DMS53 treated with DMSO at 0.1 percent for 48 hours (cell line): ENCODE data around the gene FUBP1.
"Not testable (repeated sequence)": the region's sequence is repeated elsewhere in the genome, so short reads cannot be mapped to it uniquely, and the experiment has no call there.

Experiments
- DNase-seq: peaks from one replicate; lab custom pipeline; 2025; ENCODE audit not compliant: unreplicated experiment; lab: John Stamatoyannopoulos, UW

Gene FUBP1

DNA sequence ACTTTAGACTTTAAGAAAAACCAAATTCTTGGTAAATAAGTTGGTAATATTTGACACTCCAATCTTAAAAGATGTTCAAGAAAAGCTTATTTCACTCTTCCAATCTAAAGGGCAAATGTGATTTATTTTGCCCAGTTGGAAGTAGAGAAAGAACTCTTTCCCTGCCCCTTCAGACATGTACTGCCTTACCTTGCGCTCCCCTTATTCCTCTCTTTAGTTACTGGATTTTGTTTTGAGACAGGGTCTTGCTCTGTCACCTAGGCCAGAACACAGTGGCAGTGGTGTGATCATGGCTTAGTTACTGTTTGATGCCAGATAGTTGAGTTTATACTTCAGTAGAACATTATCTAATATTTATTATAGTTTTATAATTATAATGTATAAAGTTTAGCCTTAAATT lies 27.5 kb downstream of the FUBP1 start:
- no peak for DNase-seq

GRCh38 chr1:77950873-77951272 lies 28.0 kb downstream of the FUBP1 start:
- no peak for DNase-seq

DNA sequence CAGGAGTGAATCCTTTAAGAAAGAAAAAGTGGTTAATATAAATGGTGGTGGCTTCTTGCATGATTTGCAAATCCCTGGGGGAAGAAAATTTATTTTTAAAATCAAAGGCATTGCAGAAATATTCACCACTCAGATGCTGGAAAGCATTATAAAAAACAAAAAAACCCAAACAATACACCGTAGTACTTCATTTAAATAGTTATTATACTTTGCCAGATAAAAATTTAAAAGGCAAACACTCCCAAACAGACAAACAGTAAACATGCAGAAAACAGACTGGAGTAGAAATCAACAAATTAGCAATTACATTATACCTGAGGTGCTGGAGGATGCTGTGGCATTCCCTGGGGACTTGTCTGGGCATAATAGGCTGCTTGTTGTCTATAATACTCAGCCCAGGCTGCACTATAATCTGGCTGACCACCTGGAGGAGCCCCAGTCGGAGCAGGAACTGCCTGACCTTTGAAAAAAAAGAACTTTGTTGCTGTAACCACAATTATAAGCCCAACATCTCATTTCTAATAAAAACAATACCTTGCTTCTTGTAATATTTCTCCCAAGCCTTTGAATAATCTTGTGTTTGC lies 29.9 kb downstream of the FUBP1 start:
- no peak for DNase-seq

GRCh38 chr1:77945345-77945744 lies 33.5 kb downstream of the FUBP1 start:
- no peak for DNase-seq

DNA sequence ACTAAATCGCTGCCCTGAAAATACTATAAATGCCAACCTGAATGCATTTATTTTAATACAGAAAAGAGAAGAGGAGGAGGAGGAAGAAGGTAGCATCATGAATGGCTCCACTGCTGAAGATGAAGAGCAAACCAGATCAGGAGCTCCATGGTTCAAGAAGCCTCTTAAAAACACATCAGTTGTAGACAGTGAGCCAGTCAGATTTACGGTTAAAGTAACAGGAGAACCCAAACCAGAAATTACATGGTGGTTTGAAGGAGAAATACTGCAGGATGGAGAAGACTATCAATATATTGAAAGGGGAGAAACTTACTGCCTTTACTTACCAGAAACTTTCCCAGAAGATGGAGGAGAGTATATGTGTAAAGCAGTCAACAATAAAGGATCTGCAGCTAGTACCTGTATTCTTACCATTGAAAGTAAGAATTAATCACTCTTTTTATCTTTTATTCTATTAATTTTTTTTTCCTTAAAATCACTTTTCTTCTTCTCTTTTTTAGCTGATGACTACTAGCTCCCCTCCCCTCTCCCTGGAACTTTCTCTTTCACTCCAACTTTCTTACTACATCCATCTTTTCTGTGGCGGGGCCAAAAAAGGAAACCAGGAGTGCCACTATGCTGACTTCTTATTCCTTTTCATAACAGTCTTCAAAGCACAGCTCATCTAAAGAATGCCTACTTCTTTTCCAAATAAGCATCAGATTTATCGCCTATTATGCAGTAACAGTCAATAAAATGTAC lies 36.3 kb downstream of the FUBP1 start:
- no peak for DNase-seq

DNA sequence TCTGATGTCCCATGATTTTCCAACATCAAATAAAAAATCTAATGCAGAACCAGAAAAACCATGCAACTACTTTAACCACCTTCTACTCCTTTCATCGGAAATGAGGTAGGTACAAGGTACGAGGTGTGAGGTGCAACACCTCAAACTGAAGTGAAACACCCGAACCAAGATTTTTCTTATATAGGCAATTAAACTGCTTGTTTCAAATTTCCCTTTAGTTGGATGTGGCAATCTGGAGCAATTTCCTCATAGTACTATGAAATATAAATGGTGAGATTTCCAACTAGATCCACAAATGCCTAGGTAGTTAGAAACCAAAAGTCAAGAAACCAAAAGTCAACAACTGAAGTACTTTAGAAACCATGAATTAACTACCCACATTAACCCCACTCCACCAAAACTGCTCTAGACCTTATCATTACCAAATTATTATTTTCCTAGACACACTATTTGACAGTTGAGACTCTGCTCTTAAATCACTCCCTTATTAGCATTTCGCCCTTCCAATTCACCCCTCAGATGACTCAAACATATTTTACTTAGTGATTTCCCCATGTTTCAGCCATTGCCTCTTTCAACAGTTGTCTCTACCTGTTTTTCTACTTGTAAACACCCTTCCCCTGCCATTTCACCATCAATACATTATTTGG lies 37.8 kb downstream of the FUBP1 start:
- no peak for DNase-seq

GRCh38 chr1:77938651-77939050 lies 40.2 kb downstream of the FUBP1 start:
- DNase-seq = no peak

GRCh38 chr1:77929806-77930205 lies 49.1 kb downstream of the FUBP1 start:
- no peak for DNase-seq

DNA sequence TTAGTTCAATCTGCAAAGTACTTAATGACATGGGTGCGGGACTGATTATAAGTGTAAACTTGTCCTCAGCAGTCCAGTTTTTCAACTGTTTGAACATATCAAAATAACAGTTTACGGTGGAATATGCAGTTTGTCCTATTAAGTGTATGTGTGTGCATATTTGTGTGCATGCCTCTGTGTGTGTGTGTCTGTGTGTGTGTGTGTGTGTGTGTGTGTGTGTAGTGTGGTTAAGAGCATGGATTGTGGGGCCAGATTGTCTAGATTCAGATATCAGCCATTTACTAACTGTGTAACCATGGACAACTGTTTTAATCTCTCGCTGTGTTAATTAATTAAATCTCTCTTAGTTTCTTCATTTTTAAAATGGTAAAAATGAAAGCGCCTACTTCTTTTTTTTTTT lies 51.5 kb downstream of the FUBP1 start:
- no peak for DNase-seq

- DNase-seq = no peak
Measured at GRCh38 chr1:77926561-77927357, 52.1 kb downstream of the FUBP1 start.

DNA sequence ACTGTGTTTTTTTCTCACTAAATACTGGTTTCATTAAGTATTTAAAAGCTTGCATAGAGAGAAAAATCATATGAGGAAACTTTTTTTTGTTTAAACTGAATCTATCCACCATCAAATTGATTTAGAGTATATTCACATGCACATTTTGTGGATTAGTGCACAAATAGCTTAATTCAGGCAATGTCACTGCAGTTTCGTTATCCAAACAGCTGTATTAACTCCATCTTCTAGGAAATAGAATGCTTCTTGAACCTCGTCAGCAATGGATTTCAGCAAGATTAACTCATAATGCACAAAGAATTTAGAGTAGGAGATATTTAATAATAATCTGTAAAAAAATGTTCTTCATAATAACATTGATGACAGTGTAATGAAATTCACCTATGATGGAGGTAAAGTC lies 52.9 kb downstream of the FUBP1 start:
- DNase-seq = no peak

DNA sequence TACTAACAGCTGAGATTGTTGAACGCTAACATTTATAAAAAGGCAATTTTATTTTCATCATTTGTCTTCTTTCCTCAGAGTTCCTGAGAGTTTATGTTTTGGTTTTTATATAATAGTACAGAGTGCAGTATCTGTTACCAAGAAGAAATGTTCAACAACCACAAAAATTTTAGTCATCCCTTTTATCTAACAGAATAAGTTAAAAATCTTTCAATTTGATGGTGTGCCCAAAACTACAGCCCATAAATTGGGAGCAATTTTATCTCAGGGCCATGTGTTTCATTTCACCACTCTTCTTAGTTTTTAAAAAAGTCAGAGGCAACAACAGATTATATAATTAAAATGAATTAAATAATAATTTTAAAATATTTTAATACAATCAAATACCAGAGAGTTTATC lies 53.4 kb downstream of the FUBP1 start:
- DNase-seq = no peak

DNA sequence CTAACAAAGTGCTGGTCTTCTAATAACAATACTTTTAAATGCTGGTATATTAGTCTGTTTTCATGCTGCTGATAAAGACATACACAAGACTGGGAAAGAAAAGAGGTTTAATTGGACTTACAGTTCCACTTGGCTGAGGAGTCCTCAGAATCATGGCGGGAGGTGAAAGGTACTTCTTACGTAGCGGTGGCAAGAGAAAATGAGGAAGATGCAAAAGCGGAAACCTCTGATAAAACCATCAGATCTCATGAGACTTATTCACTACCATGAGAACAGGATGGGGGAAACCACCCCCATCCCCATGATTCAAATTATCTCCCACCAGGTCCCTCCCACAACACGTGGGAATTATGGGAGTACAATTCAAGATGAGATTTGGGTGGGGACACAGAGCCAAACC lies 60.0 kb downstream of the FUBP1 start:
- not testable (repeated sequence) for DNase-seq

DNA sequence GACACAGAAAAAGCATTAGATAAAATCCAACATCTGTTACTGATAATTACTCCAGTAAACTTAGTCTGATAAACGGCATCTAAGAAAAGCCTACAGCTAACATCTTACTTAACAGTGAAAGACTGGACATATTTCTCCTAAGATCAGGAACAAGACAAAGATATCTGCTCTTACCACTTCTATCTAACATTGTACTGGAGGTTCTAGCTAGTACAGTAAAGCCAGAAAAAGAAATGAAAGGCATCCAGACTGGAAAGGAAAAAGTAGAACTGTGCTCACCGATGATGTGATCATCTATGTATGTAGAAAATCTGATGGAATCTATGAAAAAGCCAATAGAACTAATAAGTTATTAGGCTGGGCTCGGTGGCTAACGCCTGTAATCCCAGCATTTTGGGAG lies 68.8 kb downstream of the FUBP1 start:
- no peak for DNase-seq

DNA sequence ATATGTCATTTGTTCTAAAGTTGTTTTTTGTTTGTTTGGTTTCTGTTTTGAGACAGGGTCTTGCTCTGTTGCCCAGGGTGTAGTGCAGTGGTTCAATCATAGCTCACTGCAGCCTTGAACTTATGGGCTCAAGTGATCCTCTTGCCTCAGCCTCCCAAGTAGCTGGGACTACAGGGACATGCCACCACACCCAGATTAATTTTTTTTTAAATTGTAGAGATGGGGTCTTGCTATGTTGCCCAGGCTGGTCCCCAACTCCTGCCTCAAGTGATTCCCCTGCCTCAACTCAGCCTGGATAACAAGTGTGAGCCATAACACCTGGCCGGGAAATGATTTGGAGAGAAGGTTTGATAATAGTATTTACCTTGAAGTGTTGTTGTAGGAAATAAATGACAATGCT lies 72.2 kb downstream of the FUBP1 start:
- no peak for DNase-seq

- no peak for DNase-seq
Measured at GRCh38 chr1:77906019-77906545, 72.8 kb downstream of the FUBP1 start.

GRCh38 chr1:77905603-77906002 lies 73.3 kb downstream of the FUBP1 start:
- no peak for DNase-seq

GRCh38 chr1:77900687-77901293 lies 78.1 kb downstream of the FUBP1 start:
- DNase-seq = peak; percentile 54

GRCh38 chr1:77899647-77900320 lies 79.1 kb downstream of the FUBP1 start:
- peak; percentile 11 for DNase-seq
